Heart left ventricle (tissue), 16 donors: Measurements from ENCODE around the gene AASDH. TPM values are rescaled to one million over a fixed set of nuclear protein-coding genes. Genes with fewer than 3 reads are reported as not detected.

Source experiments
- ATAC-seq, 4 donors: fragments of 200-7000 bp; cut with Tn5 transposase; one replicate each; pipeline ENCODE4 v1.9.1; 2020 to 2022; ENCODE audit warnings: moderate library complexity in 4 of 4, mild to moderate bottlenecking in 3 of 4, moderate number of reproducible peaks in 1 of 4
- DNase-seq, 5 donors: peaks; one replicate each; pipeline ENCODE4 v3.0.0-alpha.2; 2020
- H3K27ac ChIP-seq, 12 donors: fragments of 200-600 bp; sonication (generic) in 4 of 12; one replicate each; pipeline versions ENCODE4 v1.5.0 to v1.8.0; 2016 to 2022; ENCODE audit warnings: mild to moderate bottlenecking in 2 of 12
- H3K27me3 ChIP-seq, 9 donors: fragments of 200-600 bp; sonication (generic) in 2 of 9; one replicate each; pipeline versions ENCODE4 v1.5.1 to v1.8.0; 2016 to 2022; ENCODE audit warnings: mild to moderate bottlenecking in 3 of 9
- H3K36me3 ChIP-seq, 9 donors: fragments of 200-600 bp; sonication (generic) in 2 of 9; one replicate each; pipeline versions ENCODE4 v1.5.0 to v1.8.0; 2018 to 2022; ENCODE audit warnings: mild to moderate bottlenecking in 2 of 9
- H3K4me1 ChIP-seq, 12 donors: fragments of 200-600 bp; sonication (generic) in 4 of 12; one replicate each; pipeline versions ENCODE4 v1.5.0 to v1.8.0; 2016 to 2022; ENCODE audit warnings: mild to moderate bottlenecking in 3 of 12
- H3K4me3 ChIP-seq, 12 donors: fragments of 200-600 bp; sonication (generic) in 4 of 12; one replicate each; pipeline versions ENCODE4 v1.5.0 to v1.8.0; 2017 to 2022; ENCODE audit warnings: mild to moderate bottlenecking in 9 of 12, moderate library complexity in 4 of 12
- H3K9me3 ChIP-seq, 12 donors: fragments of 200-600 bp; sonication (generic) in 4 of 12; one replicate each; pipeline versions ENCODE4 v1.5.0 to v1.8.0; 2016 to 2022; ENCODE audit warnings: mild to moderate bottlenecking in 1 of 12
- POLR2A ChIP-seq, 2 donors: fragments of 450-650 bp; IDR thresholded peaks; one replicate each; pipeline ENCODE4 v1.6.1; 2017; ENCODE audit warnings: antibody characterized with exemption in 2 of 2, mild to moderate bottlenecking in 2 of 2, moderate library complexity in 2 of 2
- WGBS, 4 donors: extraction: QIAGEN DNeasy Blood & Tissue Kit in 2 of 4; methylation state at CpG; one replicate each; pipeline versions ENCODE4 v1.1.5 to v1.1.7; 2013 to 2018; 5-methylcytosine and 5-hydroxymethylcytosine counted together
- intact Hi-C, 10 donors: fragments of 100-400 bp; cut with DNase I; formaldehyde crosslinking; loops; one replicate each; pipeline versions ENCODE4 v1.11.1 to v1.14.2; 2022
- long read RNA-seq, 3 donors: library from polyadenylated mRNA; unstranded; transcript quantifications; one replicate each; pipeline ENCODE4 v2.0.0, GENCODE V29; 2020 to 2021
- polyA plus RNA-seq, 2 donors: library from polyadenylated mRNA; stranded (reverse); fragments of 200-250 nt; gene quantifications; one replicate each; pipeline ENCODE4 v1.2.3, GENCODE V29; 2013
- total RNA-seq, 9 donors: library from RNA; depleted of rRNA in 2 of 9; stranded (reverse); fragments of >200 nt in 2 of 9; fragmentation: NEBNext Ultra II Directional in 3 of 9; extraction: Animal tissue kit (Norgen Biotek cat#: 25700) in 3 of 9; gene quantifications; one replicate each; pipeline versions ENCODE4 v1.1.0 to v1.2.4, GENCODE V29; 2016 to 2023
- TF ChIP-seq, protein P1 (sequence below), 12 donors: fragments of 200-600 bp; sonication (generic) in 4 of 12; IDR thresholded peaks; one replicate each; pipeline versions ENCODE4 v1.5.0 to v1.8.0; 2018 to 2022; ENCODE audit warnings: antibody characterized with exemption in 12 of 12, mild to moderate bottlenecking in 5 of 12
- donor health status: ischemic (EF 13 %, LVEDD 7.1; RV severe dilation, severe dysfunction).
- donor health status: healthy with polysubstance abuse.
- donor health status: DM: no; HTN: yes; CAD: no.
- donor health status: DM: no; HTN: no; CAD: no.
- donor health status: ischemic (EF 25% LVEDD 6.9; RV normal size, moderate dysfunction).
- donor health status: ischemic (EF 25% LVEDD 5.7; RV mildly dilated, moderate dysfunction).
- donor health status: healthy.
- donor health status: DM: yes; HTN: yes; CAD: no.
- donor health status: ischemic (EF 35%, LVEDD 5.7; RV mildly dilated, moderate dysfunction).
- donor health status: nonischemic (EF 11% LVEDD 7.7; RV severe dilation, severe dysfunction).
- donor health status: DM: yes; HTN: yes; CAD: no.
- donor health status: PGD.
- donor health status: ischemic (EF 29% LVEDD 5.4; RV normal size, mild dysfunction).
- donor health status: nonischemic (EF 23%, LVEDD 6.1; RV moderate dilation, normal function).

AASDH gene, protein sequence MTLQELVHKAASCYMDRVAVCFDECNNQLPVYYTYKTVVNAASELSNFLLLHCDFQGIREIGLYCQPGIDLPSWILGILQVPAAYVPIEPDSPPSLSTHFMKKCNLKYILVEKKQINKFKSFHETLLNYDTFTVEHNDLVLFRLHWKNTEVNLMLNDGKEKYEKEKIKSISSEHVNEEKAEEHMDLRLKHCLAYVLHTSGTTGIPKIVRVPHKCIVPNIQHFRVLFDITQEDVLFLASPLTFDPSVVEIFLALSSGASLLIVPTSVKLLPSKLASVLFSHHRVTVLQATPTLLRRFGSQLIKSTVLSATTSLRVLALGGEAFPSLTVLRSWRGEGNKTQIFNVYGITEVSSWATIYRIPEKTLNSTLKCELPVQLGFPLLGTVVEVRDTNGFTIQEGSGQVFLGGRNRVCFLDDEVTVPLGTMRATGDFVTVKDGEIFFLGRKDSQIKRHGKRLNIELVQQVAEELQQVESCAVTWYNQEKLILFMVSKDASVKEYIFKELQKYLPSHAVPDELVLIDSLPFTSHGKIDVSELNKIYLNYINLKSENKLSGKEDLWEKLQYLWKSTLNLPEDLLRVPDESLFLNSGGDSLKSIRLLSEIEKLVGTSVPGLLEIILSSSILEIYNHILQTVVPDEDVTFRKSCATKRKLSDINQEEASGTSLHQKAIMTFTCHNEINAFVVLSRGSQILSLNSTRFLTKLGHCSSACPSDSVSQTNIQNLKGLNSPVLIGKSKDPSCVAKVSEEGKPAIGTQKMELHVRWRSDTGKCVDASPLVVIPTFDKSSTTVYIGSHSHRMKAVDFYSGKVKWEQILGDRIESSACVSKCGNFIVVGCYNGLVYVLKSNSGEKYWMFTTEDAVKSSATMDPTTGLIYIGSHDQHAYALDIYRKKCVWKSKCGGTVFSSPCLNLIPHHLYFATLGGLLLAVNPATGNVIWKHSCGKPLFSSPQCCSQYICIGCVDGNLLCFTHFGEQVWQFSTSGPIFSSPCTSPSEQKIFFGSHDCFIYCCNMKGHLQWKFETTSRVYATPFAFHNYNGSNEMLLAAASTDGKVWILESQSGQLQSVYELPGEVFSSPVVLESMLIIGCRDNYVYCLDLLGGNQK
- total RNA-seq, result 10 to 100 TPM in 1 of 9 donors, 1 to 10 TPM in 8; 3.1 to 11.7 (median 5.3) TPM
- 1 to 10 TPM; 2.4 to 3.1 TPM for polyA plus RNA-seq
- long read RNA-seq, donor 1, partial matches to known transcripts, result 0 of 8 reads
- long read RNA-seq, donor 1, other reads (novel, unspliced or antisense), result 4 of 8 reads
- long read RNA-seq, donor 2, partial matches to known transcripts, result 0 of 7 reads
- long read RNA-seq, donor 2, other reads (novel, unspliced or antisense), result 4 of 7 reads
- long read RNA-seq, donor 3, partial matches to known transcripts, result 1 of 5 reads
- long read RNA-seq, donor 3, other reads (novel, unspliced or antisense), result 0 of 5 reads

DNA sequence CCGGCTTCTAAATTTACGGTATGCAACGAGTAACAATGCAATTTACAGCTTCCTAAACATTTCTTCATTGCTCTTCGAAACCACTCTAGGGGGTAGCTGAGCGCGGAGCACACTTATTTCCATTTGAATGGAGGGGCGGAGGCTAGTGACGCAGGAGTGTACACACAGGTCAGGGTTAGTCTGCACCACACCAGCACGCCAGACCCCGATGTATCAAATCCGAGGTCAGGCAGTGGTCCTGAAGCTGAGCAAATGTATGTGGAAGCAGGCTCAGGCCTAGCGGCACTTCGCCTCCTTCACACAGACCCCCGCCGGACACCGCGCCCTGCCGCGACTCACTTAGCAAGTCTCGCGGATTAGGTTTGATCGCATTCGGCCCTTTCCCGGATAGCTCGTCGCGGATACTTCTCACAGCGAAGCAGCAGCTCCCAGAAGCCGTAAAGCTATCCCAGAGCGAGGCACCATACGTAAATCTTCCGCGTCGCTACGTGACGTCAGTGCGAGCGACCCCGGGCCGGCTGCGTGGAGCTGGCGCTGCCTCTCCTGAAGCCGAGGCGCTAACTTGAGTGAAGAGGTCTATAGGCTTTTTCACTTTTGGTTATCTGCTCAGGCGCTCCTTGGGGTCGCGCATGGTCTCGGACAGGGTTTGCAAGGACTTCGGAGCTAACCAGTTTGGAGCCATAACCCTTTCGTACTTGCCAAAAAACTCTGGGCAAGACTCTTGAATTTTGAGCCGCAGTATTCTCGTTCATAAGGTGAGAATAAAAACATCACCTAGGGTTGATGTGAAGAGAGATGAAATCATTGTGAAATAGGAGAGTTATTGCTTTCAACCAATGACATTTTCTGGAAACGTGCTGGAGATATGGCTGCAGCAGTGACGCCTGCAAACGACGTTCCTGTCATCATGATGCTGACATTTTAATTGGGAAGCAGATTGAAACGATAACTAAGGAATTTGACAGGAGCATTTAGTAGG, at the start of gene AASDH:
Gene AASDH, minus strand, starts transcription at position 469 of the 979 bp plus-strand sequence. CDS start 3,192 bp downstream, outside the sequence.
- DNase-seq (peak; percentile 91 to 95 (median 94)), ATAC-seq (peak; percentile 97 to 98 (median 98))
- H3K36me3 ChIP-seq, result peaks cover 0 to 11% (median 2%) of the 10 kb centered on the region in 9 donors
- H3K4me3 ChIP-seq, result peak within 1 kb of the TSS; percentile 51 to 90 (median 78)
- TF ChIP-seq POLR2A (IDR thresholded peaks at IDR 0.05), result peak in 1 of 2 donors; percentile 74
- TF ChIP-seq, protein P1, sequence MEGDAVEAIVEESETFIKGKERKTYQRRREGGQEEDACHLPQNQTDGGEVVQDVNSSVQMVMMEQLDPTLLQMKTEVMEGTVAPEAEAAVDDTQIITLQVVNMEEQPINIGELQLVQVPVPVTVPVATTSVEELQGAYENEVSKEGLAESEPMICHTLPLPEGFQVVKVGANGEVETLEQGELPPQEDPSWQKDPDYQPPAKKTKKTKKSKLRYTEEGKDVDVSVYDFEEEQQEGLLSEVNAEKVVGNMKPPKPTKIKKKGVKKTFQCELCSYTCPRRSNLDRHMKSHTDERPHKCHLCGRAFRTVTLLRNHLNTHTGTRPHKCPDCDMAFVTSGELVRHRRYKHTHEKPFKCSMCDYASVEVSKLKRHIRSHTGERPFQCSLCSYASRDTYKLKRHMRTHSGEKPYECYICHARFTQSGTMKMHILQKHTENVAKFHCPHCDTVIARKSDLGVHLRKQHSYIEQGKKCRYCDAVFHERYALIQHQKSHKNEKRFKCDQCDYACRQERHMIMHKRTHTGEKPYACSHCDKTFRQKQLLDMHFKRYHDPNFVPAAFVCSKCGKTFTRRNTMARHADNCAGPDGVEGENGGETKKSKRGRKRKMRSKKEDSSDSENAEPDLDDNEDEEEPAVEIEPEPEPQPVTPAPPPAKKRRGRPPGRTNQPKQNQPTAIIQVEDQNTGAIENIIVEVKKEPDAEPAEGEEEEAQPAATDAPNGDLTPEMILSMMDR (IDR thresholded peaks at IDR 0.05), result no peak
- H3K27ac ChIP-seq, result peak within 1 kb of the TSS; percentile 85 to 99 (median 96)
- peaks cover 0 to 26% (median 15%) of the 10 kb centered on the region in 12 donors for H3K4me1 ChIP-seq
- 0 to 1% (median 0%) methylated on average over 50 to 57 of the region's 57 CpGs for WGBS, 4 donors
- H3K27me3 ChIP-seq, result no peaks in the 10 kb centered on the region
- H3K9me3 ChIP-seq, result no peaks in the 10 kb centered on the region
- intact Hi-C loops, result loop anchor here in 4 of 10 donors (1.0 to 5.0 kb wide), 5 partner anchors 23 to 440 kb away; partner anchors contain the start of genes PPAT (in 3 of the 4), CEP135 (in 1 of the 4) and PAICS (in 1 of the 4)

DNA sequence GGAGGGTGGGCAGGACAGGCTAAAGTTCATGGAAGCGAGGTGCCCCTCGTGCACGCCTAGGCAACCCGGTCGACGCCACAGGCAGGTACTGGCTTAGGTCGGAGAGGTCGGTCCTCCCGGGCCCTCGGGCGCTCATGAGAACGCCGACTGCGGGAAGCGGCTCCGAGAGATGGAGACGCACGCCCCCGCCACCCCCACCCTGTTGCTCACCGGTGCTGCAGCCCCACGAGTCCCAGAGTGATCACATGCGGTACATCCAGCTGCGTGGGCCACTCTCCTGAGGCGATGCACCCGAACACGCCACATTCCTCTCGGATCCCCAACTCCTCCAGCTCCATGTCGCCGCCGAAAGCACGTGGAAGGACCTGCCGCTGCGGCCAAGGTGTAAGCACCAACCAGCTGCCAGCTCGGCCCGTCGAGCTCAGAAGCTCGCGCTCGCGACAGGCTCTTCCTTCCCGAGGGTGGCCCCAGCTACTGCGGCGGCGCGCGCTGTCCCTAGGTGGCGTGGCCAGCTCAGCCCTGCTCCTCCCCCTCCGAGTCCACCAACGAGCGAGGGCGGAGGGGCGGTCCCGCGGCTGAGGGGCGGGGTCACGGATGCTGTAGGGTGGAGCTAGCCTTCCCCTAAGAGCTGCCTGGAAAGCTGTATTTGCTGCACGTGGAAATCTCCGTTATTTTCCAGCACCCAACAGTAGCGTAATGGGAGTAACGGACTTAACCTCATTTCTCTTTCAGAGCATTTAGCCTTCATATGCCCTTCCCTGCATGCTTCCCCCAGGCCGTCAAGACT, 48.0 kb upstream of the AASDH start, which contains the start of gene PPAT:
Gene PPAT, minus strand, starts transcription at position 476 of the 787 bp plus-strand sequence. Its CDS starts 138 bp downstream, at position 338.
- peaks cover 0 to 22% (median 14%) of the 10 kb centered on the region in 12 donors for H3K4me1 ChIP-seq
- TF ChIP-seq, protein P1 (IDR thresholded peaks at IDR 0.05), result peak in 11 of 12 donors; percentile 23 to 66 (median 40)
- peak in 1 of 2 donors; percentile 43 for TF ChIP-seq POLR2A (IDR thresholded peaks at IDR 0.05)
- DNase-seq (peak; percentile 97 to 99 (median 98)), ATAC-seq (peak; percentile 95 to 98 (median 97))
- intact Hi-C loops, result loop anchor here in 3 of 10 donors (2.0 to 5.0 kb wide), 4 partner anchors 25 to 49 kb away; partner anchors contain the start of gene AASDH (in 2 of the 3)
- 0% methylated on average over 43 to 61 of the region's 61 CpGs for WGBS, 4 donors
- peak within 1 kb of the TSS; percentile 66 to 99 (median 93) for H3K27ac ChIP-seq
- H3K9me3 ChIP-seq, result no peaks in the 10 kb centered on the region
- H3K27me3 ChIP-seq, result no peaks in the 10 kb centered on the region
- peak within 1 kb of the TSS; percentile 55 to 85 (median 74) for H3K4me3 ChIP-seq
- H3K36me3 ChIP-seq, result no peaks in the 10 kb centered on the region
